Gastrocnemius medialis (tissue), 4 donors: Measurements from ENCODE around the gene SYTL5. TPM values are rescaled to one million over a fixed set of nuclear protein-coding genes. Genes with fewer than 3 reads are reported as not detected.

Source experiments
- ATAC-seq, 2 donors: fragments of 150-250 bp; one replicate each; pipeline ENCODE4 v1.9.1; 2016
- DNase-seq, 2 donors: peaks; one replicate each; pipeline ENCODE4 v3.0.0-alpha.2; 2019
- H3K27ac ChIP-seq, 4 donors: fragments of 200-600 bp; sonication (generic); 1 replicate in 1 of 4; 2 replicates in 3 of 4; pipeline ENCODE4 v1.5.1; 2016 to 2018; ENCODE audit warnings: mild to moderate bottlenecking in 2 of 4, moderate library complexity in 1 of 4
- H3K27me3 ChIP-seq, 3 donors: fragments of 200-600 bp; sonication (generic) in 2 of 3; 1 replicate in 1 of 3; 2 replicates in 2 of 3; pipeline versions ENCODE4 v1.5.1 to v1.6.0; 2016 to 2019; ENCODE audit warnings: mild to moderate bottlenecking in 1 of 3, moderate library complexity in 1 of 3
- H3K36me3 ChIP-seq, 2 donors: fragments of 200-600 bp; sonication (generic) in 1 of 2; one replicate each; pipeline ENCODE4 v1.5.1; 2017 to 2018
- H3K4me1 ChIP-seq, 2 donors: fragments of 200-600 bp; sonication (generic) in 1 of 2; one replicate each; pipeline ENCODE4 v1.5.1; 2016 to 2017; ENCODE audit warnings: mild to moderate bottlenecking in 2 of 2
- H3K4me3 ChIP-seq, 4 donors: fragments of 200-600 bp; sonication (generic) in 3 of 4; 1 replicate in 1 of 4; 2 replicates in 3 of 4; pipeline ENCODE4 v1.5.1; 2016 to 2019; ENCODE audit warnings: mild to moderate bottlenecking in 2 of 4
- H3K9me3 ChIP-seq, 3 donors: fragments of 200-600 bp; sonication (generic) in 2 of 3; 1 replicate in 1 of 3; 2 replicates in 2 of 3; pipeline ENCODE4 v1.5.1; 2016 to 2019
- CTCF ChIP-seq, 5 experiments: fragments of 450-650 bp in 3 of 5; fragments of 200-600 bp in 2 of 5; sonication (generic) in 2 of 5; IDR thresholded peaks in 4 of 5; conservative IDR thresholded peaks in 1 of 5; 1 replicate in 4 of 5; 2 replicates in 1 of 5; pipeline ENCODE4 v1.5.1; 2016 to 2019; ENCODE audit warnings: antibody characterized with exemption in 5 of 5, mild to moderate bottlenecking in 3 of 5, moderate library complexity in 3 of 5
- POLR2A ChIP-seq, 2 donors: fragments of 450-650 bp; IDR thresholded peaks; one replicate each; pipeline ENCODE4 v1.6.1; 2017; ENCODE audit warnings: antibody characterized with exemption in 2 of 2, mild to moderate bottlenecking in 2 of 2, moderate library complexity in 2 of 2
- in situ Hi-C, 4 donors: fragments of 200-750 bp; cut with MboI; loops; one replicate each; pipeline versions ENCODE4 v1.15.0 to v1.8.0; 2017; ENCODE audit warnings: low sequenced_read_pairs in 4 of 4
- intact Hi-C: fragments of 100-400 bp; cut with DNase I; formaldehyde crosslinking; loops from one replicate; pipeline ENCODE4 v1.15.1; 2023; ENCODE audit warnings: low total_unique reads
- total RNA-seq, 4 donors: library from RNA; depleted of rRNA; stranded (reverse); fragments of >200 nt; gene quantifications; one replicate each; pipeline versions ENCODE4 v1.1.0 to v1.2.3, GENCODE V29; 2016

SYTL5 gene
- total RNA-seq, 4 donors from 2014 or later: not detected

GRCh38 chrX:38038501-38038900 lies 32.1 kb downstream of the SYTL5 start:
- ATAC-seq: no peak
- Histone ChIP-seq H3K4me1 (no peaks in the 10 kb centered on the region), H3K36me3 (no peaks in the 10 kb centered on the region), H3K4me3 (no peak overlapping the region), H3K27me3 (no peaks in the 10 kb centered on the region), H3K9me3 (no peaks in the 10 kb centered on the region), H3K27ac (no peak overlapping the region)
- in situ Hi-C loops: no loop called here
- DNase-seq: no peak
- TF ChIP-seq CTCF (IDR thresholded peaks at IDR 0.05 in 4 of 5, conservative IDR thresholded peaks at IDR 0.05 in 1 of 5) (no peak), POLR2A (IDR thresholded peaks at IDR 0.05) (no peak)
- intact Hi-C loops: no loop called here

- intact Hi-C loops: no loop called here
- H3K27me3 ChIP-seq: no peaks in the 10 kb centered on the region
- no peak overlapping the region for H3K27ac ChIP-seq
- in situ Hi-C loops: no loop called here
- DNase-seq (no peak), ATAC-seq (no peak)
- no peaks in the 10 kb centered on the region for H3K36me3 ChIP-seq
- no peak overlapping the region for H3K4me3 ChIP-seq
- H3K4me1 ChIP-seq: no peaks in the 10 kb centered on the region
- TF ChIP-seq CTCF (IDR thresholded peaks at IDR 0.05 in 4 of 5, conservative IDR thresholded peaks at IDR 0.05 in 1 of 5) (no peak), POLR2A (IDR thresholded peaks at IDR 0.05) (no peak)
- no peaks in the 10 kb centered on the region for H3K9me3 ChIP-seq
These were observed 34.9 kb downstream of the SYTL5 start for GRCh38 chrX:38041237-38041636.

- no peak for ATAC-seq
- intact Hi-C loops: no loop called here
- H3K9me3 ChIP-seq: no peaks in the 10 kb centered on the region
- no peak overlapping the region for H3K4me3 ChIP-seq
- H3K27me3 ChIP-seq: no peaks in the 10 kb centered on the region
- H3K4me1 ChIP-seq: no peaks in the 10 kb centered on the region
- TF ChIP-seq CTCF (IDR thresholded peaks at IDR 0.05 in 4 of 5, conservative IDR thresholded peaks at IDR 0.05 in 1 of 5): no peak
- no peak for TF ChIP-seq POLR2A (IDR thresholded peaks at IDR 0.05)
- in situ Hi-C loops: no loop called here
- no peak for DNase-seq
- H3K27ac ChIP-seq: no peak overlapping the region
- H3K36me3 ChIP-seq: no peaks in the 10 kb centered on the region
These were observed 38.3 kb downstream of the SYTL5 start for GRCh38 chrX:38044701-38045100.

GRCh38 chrX:38045538-38046096 lies 39.3 kb downstream of the SYTL5 start:
- Histone ChIP-seq H3K27ac (no peak overlapping the region), H3K27me3 (no peaks in the 10 kb centered on the region), H3K4me3 (no peak overlapping the region), H3K9me3 (no peaks in the 10 kb centered on the region), H3K4me1 (no peaks in the 10 kb centered on the region), H3K36me3 (no peaks in the 10 kb centered on the region)
- no peak for TF ChIP-seq CTCF (IDR thresholded peaks at IDR 0.05 in 4 of 5, conservative IDR thresholded peaks at IDR 0.05 in 1 of 5)
- TF ChIP-seq POLR2A (IDR thresholded peaks at IDR 0.05): no peak
- intact Hi-C loops (no loop called here), in situ Hi-C loops (no loop called here)
- ATAC-seq (no peak), DNase-seq (no peak)

- no peaks in the 10 kb centered on the region for H3K27me3 ChIP-seq
- H3K27ac ChIP-seq: no peak overlapping the region
- no peaks in the 10 kb centered on the region for H3K4me1 ChIP-seq
- TF ChIP-seq POLR2A (IDR thresholded peaks at IDR 0.05): no peak
- no peak for TF ChIP-seq CTCF (IDR thresholded peaks at IDR 0.05 in 4 of 5, conservative IDR thresholded peaks at IDR 0.05 in 1 of 5)
- H3K9me3 ChIP-seq: no peaks in the 10 kb centered on the region
- in situ Hi-C loops: no loop called here
- DNase-seq (no peak), ATAC-seq (no peak)
- intact Hi-C loops: no loop called here
- H3K36me3 ChIP-seq: no peaks in the 10 kb centered on the region
- H3K4me3 ChIP-seq: no peak overlapping the region
These were observed 42.5 kb downstream of the SYTL5 start for GRCh38 chrX:38048886-38049285.
